Mesendoderm (in vitro differentiated cells): Measurements from ENCODE around the gene FUBP3.

Source experiments
- DNase-seq: peaks from one replicate; pipeline ENCODE4 v3.0.0; 2013
- H2AK5ac ChIP-seq: 2 replicates; pipeline ENCODE4 v1.6.1; 2013; ENCODE audit warnings: low read length, inconsistent platforms
- H2BK120ac ChIP-seq: 2 replicates; pipeline ENCODE4 v1.6.1; 2013; ENCODE audit warnings: low read depth, mild to moderate bottlenecking, low read length, moderate library complexity, mixed read lengths
- H2BK15ac ChIP-seq: replicated peaks from 2 replicates; pipeline ENCODE4 v1.6.1; 2013; ENCODE audit warnings: low read depth, mild to moderate bottlenecking, moderate library complexity
- H2BK5ac ChIP-seq: 2 replicates; pipeline ENCODE4 v1.6.1; 2013; ENCODE audit warnings: low read length, inconsistent platforms
- H3K18ac ChIP-seq: 2 replicates; pipeline ENCODE4 v1.6.1; 2013; ENCODE audit warnings: mild to moderate bottlenecking, low read length, mixed read lengths
- H3K23ac ChIP-seq: one replicate; pipeline ENCODE4 v1.6.1; 2013; ENCODE audit warnings: low read length
- H3K27ac ChIP-seq: 2 replicates; pipeline ENCODE4 v1.5.1; 2013; ENCODE audit warnings: low read depth, mild to moderate bottlenecking, inconsistent platforms, low read length, moderate library complexity
- H3K27me3 ChIP-seq: 2 replicates; pipeline ENCODE4 v1.6.1; 2013; ENCODE audit warnings: low read length, control low read depth, mild to moderate bottlenecking, inconsistent platforms; ENCODE audit not compliant: insufficient read depth, poor library complexity
- H3K36me3 ChIP-seq: 2 replicates; pipeline ENCODE4 v1.6.1; 2013; ENCODE audit warnings: low read length, inconsistent platforms; ENCODE audit not compliant: control insufficient read depth, insufficient read depth
- H3K4ac ChIP-seq: one replicate; pipeline ENCODE4 v1.6.1; 2013; ENCODE audit warnings: low read depth, mild to moderate bottlenecking, low read length, moderate library complexity
- H3K4me1 ChIP-seq: 2 replicates; pipeline ENCODE4 v1.6.1; 2013; ENCODE audit warnings: low read depth, low read length, inconsistent platforms; ENCODE audit not compliant: control insufficient read depth
- H3K4me2 ChIP-seq: 2 replicates; pipeline ENCODE4 v1.6.1; 2013; ENCODE audit warnings: low read length
- H3K4me3 ChIP-seq: 2 replicates; pipeline ENCODE4 v1.5.1; 2013; ENCODE audit warnings: mild to moderate bottlenecking, low read length
- H3K56ac ChIP-seq: one replicate; pipeline ENCODE4 v1.6.1; 2013; ENCODE audit warnings: low read length
- H3K79me1 ChIP-seq: 2 replicates; pipeline ENCODE4 v1.6.1; 2013; ENCODE audit warnings: low read length, inconsistent platforms
- H3K79me2 ChIP-seq: 2 replicates; pipeline ENCODE4 v1.6.1; 2013; ENCODE audit warnings: mild to moderate bottlenecking, low read length; ENCODE audit not compliant: control insufficient read depth, insufficient read depth
- H3K9ac ChIP-seq: 2 replicates; pipeline ENCODE4 v1.6.1; 2013; ENCODE audit warnings: low read length, inconsistent platforms
- H4K5ac ChIP-seq: one replicate; pipeline ENCODE4 v1.6.1; 2013; ENCODE audit warnings: low read length
- H4K8ac ChIP-seq: one replicate; pipeline ENCODE4 v1.6.1; 2013; ENCODE audit warnings: low read depth, mild to moderate bottlenecking, control low read depth, low read length, moderate library complexity
- WGBS: extraction: QIAGEN DNeasy Blood & Tissue Kit; methylation state at CpG from one replicate; pipeline ENCODE4 v1.1.7; 2013; ENCODE audit warnings: low lambda C conversion rate, missing lambda C conversion rate; ENCODE audit not compliant: insufficient coverage; ENCODE audit errors: extremely low coverage; 5-methylcytosine and 5-hydroxymethylcytosine counted together

Gene FUBP3

DNA sequence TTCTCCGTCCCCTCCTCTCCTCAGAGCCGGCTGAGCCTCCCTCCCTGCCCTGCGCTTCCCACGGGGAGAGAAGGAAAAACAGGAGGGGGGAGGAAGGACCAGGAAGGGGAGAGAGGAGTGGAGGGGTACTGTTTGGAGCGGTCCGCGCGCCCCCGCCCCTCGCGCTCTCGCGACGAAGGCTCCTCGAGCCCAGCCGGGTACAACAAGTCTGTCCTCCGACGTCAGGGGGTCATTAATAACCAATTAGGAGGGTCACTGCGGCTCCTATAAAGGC lies 84.5 kb downstream of the FUBP3 start:
- peaks cover 90% of the 10 kb centered on the region for H3K27me3 ChIP-seq
- H2AK5ac ChIP-seq = no peak overlapping the region
- H3K36me3 ChIP-seq = no peaks in the 10 kb centered on the region
- no peak overlapping the region for H3K4ac ChIP-seq
- no peaks in the 10 kb centered on the region for H3K4me1 ChIP-seq
- H3K23ac ChIP-seq = no peak overlapping the region
- no peak overlapping the region for H4K8ac ChIP-seq
- H3K79me2 ChIP-seq = no peaks in the 10 kb centered on the region
- H2BK120ac ChIP-seq = no peak overlapping the region
- WGBS = no CpG with 5 or more reads among the region's 19 CpGs
- H3K79me1 ChIP-seq = no peaks in the 10 kb centered on the region
- no peak overlapping the region for H2BK5ac ChIP-seq
- H4K5ac ChIP-seq = no peak overlapping the region
- H3K4me3 ChIP-seq = no peak overlapping the region
- H3K18ac ChIP-seq = no peak overlapping the region
- H3K4me2 ChIP-seq = peak overlapping the region; percentile 27
- peak; percentile 38 for DNase-seq
- H3K9ac ChIP-seq = no peak overlapping the region
- no peak overlapping the region for H3K27ac ChIP-seq
- H3K56ac ChIP-seq = no peak overlapping the region
- no peak overlapping the region for H2BK15ac ChIP-seq

DNA sequence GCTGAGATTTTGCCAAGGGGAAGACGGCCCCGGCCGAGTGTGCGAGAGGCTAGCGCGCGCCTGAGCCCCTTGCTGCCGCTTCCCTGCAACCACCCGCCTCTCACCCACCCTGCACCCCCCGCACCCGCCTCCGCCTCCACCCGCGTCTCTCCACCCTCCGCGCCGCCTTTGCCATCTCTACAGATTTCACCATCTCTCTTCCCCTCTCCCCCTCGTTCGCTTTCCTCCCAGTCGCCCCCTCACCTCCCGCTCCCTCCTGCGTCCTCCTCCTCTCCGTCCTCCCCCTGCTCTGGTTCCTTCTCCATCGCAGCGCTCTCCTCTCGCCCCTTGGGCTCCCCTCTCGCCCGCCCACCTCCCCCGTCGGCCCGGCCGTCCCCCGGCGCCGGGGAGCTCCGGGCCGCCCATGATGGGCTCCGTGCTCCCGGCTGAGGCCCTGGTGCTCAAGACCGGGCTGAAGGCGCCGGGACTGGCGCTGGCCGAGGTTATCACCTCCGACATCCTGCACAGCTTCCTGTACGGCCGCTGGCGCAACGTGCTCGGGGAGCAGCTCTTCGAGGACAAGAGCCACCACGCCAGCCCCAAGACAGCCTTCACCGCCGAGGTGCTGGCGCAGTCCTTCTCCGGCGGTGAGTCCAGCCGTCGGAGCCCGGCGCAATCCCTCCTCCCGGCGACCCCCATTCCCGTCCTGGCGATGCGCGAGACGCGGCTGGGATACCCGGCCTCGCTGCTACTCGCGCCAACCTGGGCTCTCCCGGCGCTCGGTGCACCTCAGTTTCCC lies 85.1 kb downstream of the FUBP3 start, which contains the start of gene PRDM12:
Gene PRDM12 (plus strand): TSS at position 344 of the 778 bp plus-strand sequence. CDS start 60 bp downstream, at position 404.
- H3K23ac ChIP-seq = peak within 1 kb of the TSS; percentile 66
- H3K4me1 ChIP-seq = no peaks in the 10 kb centered on the region
- H3K9ac ChIP-seq = no peak within 1 kb of the TSS
- no peak within 1 kb of the TSS for H2BK120ac ChIP-seq
- no peaks in the 10 kb centered on the region for H3K79me2 ChIP-seq
- no peak within 1 kb of the TSS for H3K4me3 ChIP-seq
- no CpG with 5 or more reads among the region's 76 CpGs for WGBS
- H4K5ac ChIP-seq = no peak within 1 kb of the TSS
- H3K4ac ChIP-seq = no peak within 1 kb of the TSS
- H3K27me3 ChIP-seq = peaks cover 85% of the 10 kb centered on the region
- no peak within 1 kb of the TSS for H2BK5ac ChIP-seq
- no peak within 1 kb of the TSS for H2AK5ac ChIP-seq
- no peaks in the 10 kb centered on the region for H3K79me1 ChIP-seq
- no peak within 1 kb of the TSS for H3K27ac ChIP-seq
- H3K4me2 ChIP-seq = peak within 1 kb of the TSS; percentile 27
- H4K8ac ChIP-seq = no peak within 1 kb of the TSS
- peak within 1 kb of the TSS; percentile 7 for H3K56ac ChIP-seq
- no peak within 1 kb of the TSS for H2BK15ac ChIP-seq
- no peak within 1 kb of the TSS for H3K18ac ChIP-seq
- peak; percentile 57 for DNase-seq
- H3K36me3 ChIP-seq = no peaks in the 10 kb centered on the region

DNA sequence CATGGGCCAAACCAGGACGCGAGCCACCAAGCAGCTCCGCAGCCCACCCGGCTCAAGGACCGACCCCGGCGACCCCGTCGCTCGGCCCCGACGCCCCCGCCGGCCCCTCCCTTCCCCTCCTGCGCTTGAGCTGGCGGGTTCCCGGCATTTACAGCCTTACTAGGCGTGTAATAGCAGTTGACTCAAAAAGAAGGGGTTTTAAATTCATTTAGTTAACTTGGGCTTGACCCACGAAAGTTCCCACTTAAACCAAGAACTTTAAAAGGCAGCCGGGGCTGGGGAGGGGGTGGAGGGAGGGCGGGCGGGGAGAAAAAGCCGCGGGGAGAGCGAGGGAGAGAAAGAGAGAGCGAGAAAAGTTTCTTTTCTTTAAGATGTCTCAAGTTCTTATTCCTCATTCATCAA lies 85.7 kb downstream of the FUBP3 start:
- no peaks in the 10 kb centered on the region for H3K36me3 ChIP-seq
- no peak overlapping the region for H4K8ac ChIP-seq
- H2BK5ac ChIP-seq = no peak overlapping the region
- H4K5ac ChIP-seq = no peak overlapping the region
- no peaks in the 10 kb centered on the region for H3K79me1 ChIP-seq
- no peak overlapping the region for H3K4ac ChIP-seq
- no peak overlapping the region for H2BK15ac ChIP-seq
- H2AK5ac ChIP-seq = no peak overlapping the region
- no peak overlapping the region for H3K4me3 ChIP-seq
- DNase-seq = no peak
- no peak overlapping the region for H3K23ac ChIP-seq
- peaks cover 79% of the 10 kb centered on the region for H3K27me3 ChIP-seq
- H3K56ac ChIP-seq = no peak overlapping the region
- H3K4me1 ChIP-seq = no peaks in the 10 kb centered on the region
- H3K79me2 ChIP-seq = no peaks in the 10 kb centered on the region
- H3K18ac ChIP-seq = no peak overlapping the region
- WGBS = no CpG with 5 or more reads among the region's 26 CpGs
- no peak overlapping the region for H3K27ac ChIP-seq
- no peak overlapping the region for H2BK120ac ChIP-seq
- no peak overlapping the region for H3K9ac ChIP-seq
- H3K4me2 ChIP-seq = no peak overlapping the region

DNA sequence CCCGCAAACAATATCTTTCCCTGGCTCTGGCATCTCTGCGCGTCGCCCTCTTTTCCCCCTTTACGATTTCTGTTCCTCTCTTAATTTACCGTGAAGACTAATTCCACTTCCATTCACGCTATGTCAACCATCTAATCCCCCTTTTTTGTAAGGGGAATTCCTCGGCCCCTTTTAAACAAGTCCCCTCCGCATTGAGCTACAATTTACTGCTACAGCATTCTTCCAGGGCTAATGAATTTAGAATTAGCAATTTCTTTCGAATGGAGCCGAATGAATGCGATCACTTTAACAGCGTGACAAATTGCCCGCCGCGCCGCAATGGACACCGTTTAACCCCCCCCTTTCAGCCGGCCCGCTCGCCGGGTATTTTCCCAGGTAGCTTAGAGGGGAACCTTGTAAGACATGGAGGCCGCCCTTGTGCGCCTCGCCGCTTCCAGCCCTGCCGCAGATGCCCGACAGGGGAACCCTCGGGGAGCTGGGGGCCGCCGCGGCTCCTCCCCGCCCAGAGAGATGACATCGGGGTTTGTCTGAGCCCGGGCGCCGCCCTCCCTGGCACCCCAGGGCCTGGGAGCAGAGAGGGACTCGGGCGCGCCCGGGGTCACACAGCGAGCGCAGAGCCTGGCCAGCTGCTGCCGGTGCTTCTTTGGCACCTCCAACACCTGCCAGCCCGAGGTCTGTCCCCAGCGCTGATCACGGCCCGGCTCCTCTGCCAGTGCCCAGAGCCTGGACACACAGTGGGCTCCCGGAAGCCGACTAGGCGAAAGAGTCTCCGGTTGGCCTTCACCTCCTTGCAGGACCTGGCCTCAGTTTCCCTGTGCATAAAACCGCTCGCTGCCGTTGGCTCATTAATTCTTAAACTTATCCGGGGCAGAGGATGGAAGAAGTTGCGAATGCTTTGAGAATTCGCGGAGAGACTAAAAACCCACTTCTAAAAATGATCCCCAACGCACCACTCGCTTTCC lies 86.3 kb downstream of the FUBP3 start:
- no peaks in the 10 kb centered on the region for H3K36me3 ChIP-seq
- no peak overlapping the region for H2BK5ac ChIP-seq
- WGBS = no CpG with 5 or more reads among the region's 61 CpGs
- no peaks in the 10 kb centered on the region for H3K79me1 ChIP-seq
- peak overlapping the region; percentile 66 for H3K23ac ChIP-seq
- H2BK15ac ChIP-seq = no peak overlapping the region
- peaks cover 75% of the 10 kb centered on the region for H3K27me3 ChIP-seq
- H3K4me3 ChIP-seq = no peak overlapping the region
- no peak overlapping the region for H3K4ac ChIP-seq
- H2AK5ac ChIP-seq = no peak overlapping the region
- no peak overlapping the region for H4K5ac ChIP-seq
- peak; percentile 31 for DNase-seq
- no peak overlapping the region for H2BK120ac ChIP-seq
- no peaks in the 10 kb centered on the region for H3K79me2 ChIP-seq
- H4K8ac ChIP-seq = no peak overlapping the region
- H3K27ac ChIP-seq = no peak overlapping the region
- H3K18ac ChIP-seq = no peak overlapping the region
- H3K4me2 ChIP-seq = no peak overlapping the region
- no peak overlapping the region for H3K56ac ChIP-seq
- H3K9ac ChIP-seq = no peak overlapping the region
- H3K4me1 ChIP-seq = no peaks in the 10 kb centered on the region

DNA sequence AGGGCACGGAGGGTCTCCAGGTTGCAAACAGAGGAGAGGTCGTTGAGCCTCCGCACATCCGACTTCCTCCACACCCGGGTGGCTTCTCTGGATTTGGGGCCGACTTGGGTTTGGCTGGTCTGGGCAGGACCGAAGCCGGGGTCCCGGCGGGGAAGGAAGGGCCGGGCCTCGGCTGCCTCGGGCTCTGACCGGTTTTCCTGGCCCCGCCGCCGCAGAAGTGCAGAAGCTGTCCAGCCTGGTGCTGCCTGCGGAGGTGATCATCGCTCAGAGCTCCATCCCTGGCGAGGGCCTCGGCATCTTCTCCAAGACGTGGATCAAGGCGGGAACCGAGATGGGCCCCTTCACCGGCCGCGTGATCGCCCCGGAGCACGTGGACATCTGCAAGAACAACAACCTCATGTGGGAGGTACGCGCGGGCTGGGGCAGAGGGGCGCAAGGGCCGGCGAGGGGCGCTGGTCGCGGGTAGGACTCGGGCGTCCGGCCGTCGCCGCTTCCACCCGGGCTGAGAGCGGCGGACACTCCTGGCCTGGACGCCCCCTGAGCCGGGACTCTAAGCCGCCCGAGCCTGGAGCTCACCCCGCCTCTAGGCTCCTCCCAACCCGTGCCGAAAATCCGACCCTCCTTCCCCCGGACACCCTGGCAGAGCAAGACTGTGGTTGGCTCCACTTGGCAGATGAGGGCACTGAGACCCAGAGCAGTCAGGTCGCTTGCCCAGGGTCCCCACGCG lies 87.2 kb downstream of the FUBP3 start:
- peaks cover 66% of the 10 kb centered on the region for H3K27me3 ChIP-seq
- H2BK15ac ChIP-seq = no peak overlapping the region
- no CpG with 5 or more reads among the region's 60 CpGs for WGBS
- no peak overlapping the region for H4K8ac ChIP-seq
- peak overlapping the region; percentile 5 for H3K56ac ChIP-seq
- no peak overlapping the region for H3K9ac ChIP-seq
- no peak for DNase-seq
- no peak overlapping the region for H3K4ac ChIP-seq
- no peak overlapping the region for H2BK5ac ChIP-seq
- H2AK5ac ChIP-seq = no peak overlapping the region
- no peaks in the 10 kb centered on the region for H3K79me1 ChIP-seq
- no peak overlapping the region for H3K4me3 ChIP-seq
- no peak overlapping the region for H3K27ac ChIP-seq
- H2BK120ac ChIP-seq = no peak overlapping the region
- H3K18ac ChIP-seq = no peak overlapping the region
- H3K36me3 ChIP-seq = no peaks in the 10 kb centered on the region
- H3K79me2 ChIP-seq = no peaks in the 10 kb centered on the region
- H3K4me1 ChIP-seq = no peaks in the 10 kb centered on the region
- no peak overlapping the region for H4K5ac ChIP-seq
- no peak overlapping the region for H3K4me2 ChIP-seq
- H3K23ac ChIP-seq = peak overlapping the region; percentile 45
